ENCODE results near the gene LPCAT2.

- TF ChIP-seq FOSL2 (IDR thresholded peaks at IDR 0.05) (no peak), FOSL2 (CRISPR knock-in tag; IDR thresholded peaks at IDR 0.05) (no peak), CTCF (IDR thresholded peaks at IDR 0.05) (no peak), REST (IDR thresholded peaks at IDR 0.05) (no peak), HDAC2 (IDR thresholded peaks at IDR 0.05) (no peak), E2F6 (IDR thresholded peaks at IDR 0.05; ENCODE audit: borderline replicate concordance, low read depth) (no peak), POLR2A (IDR thresholded peaks at IDR 0.05; ENCODE audit: low read length) (no peak), ZC3H11A (IDR thresholded peaks at IDR 0.05) (no peak), TP53 (CRISPR knock-in tag; IDR thresholded peaks at IDR 0.05) (no peak), PHF8 (IDR thresholded peaks at IDR 0.05; ENCODE audit: borderline replicate concordance, low read depth) (no peak), MAZ (IDR thresholded peaks at IDR 0.05; ENCODE audit: borderline replicate concordance, low read depth, low read length) (no peak), HES2 (IDR thresholded peaks at IDR 0.05) (no peak)
Observed at GRCh38 chr16:55585631-55586030, 76.8 kb downstream of the LPCAT2 start.
